ENCODE measurements around the gene PCDHB16. TPM values are rescaled to one million over a fixed set of nuclear protein-coding genes. Genes with fewer than 3 reads are reported as not detected.
"Not testable (repeated sequence)": the region's sequence is repeated elsewhere in the genome, so short reads cannot be mapped to it uniquely, and the experiment has no call there.

PCDHB16 gene
- total RNA-seq, 2 experiments from 2014 or later, result not detected

GRCh38 chr5:141180313-141180712, 1.9 kb upstream of the PCDHB16 start:
- CTCF ChIA-PET, result no interaction called here
- POLR2A ChIA-PET, result no interaction called here

GRCh38 chr5:141184117-141184855, 2.1 kb downstream of the PCDHB16 start:
- POLR2A ChIA-PET, CTCF ChIA-PET: not testable (repeated sequence)

- ChIA-PET CTCF (interaction anchor here (0.8 kb wide), 1 partner anchor 134 kb away, joined by 3 read pairs; the partner anchor contains the start of gene TAF7), POLR2A (no interaction called here)
These were observed 4.8 kb downstream of the PCDHB16 start, which contains the start of gene PCDHB9 for GRCh38 chr5:141186897-141187512. TSS of gene PCDHB9 (plus strand) at chr5:141187161. CDS start at chr5:141187319, 158 bp downstream.

GRCh38 chr5:141188682-141189081, 6.5 kb downstream of the PCDHB16 start:
- CTCF ChIA-PET, result not testable (repeated sequence)
- POLR2A ChIA-PET, result interaction anchor here (0.6 kb wide), 1 partner anchor 431 kb away, joined by 3 read pairs; no protein-coding TSS in a partner anchor

GRCh38 chr5:141189131-141189530, 6.9 kb downstream of the PCDHB16 start:
- CTCF ChIA-PET, POLR2A ChIA-PET: not testable (repeated sequence)

GRCh38 chr5:141192110-141192725, 10.0 kb downstream of the PCDHB16 start, which contains the start of gene PCDHB10:
TSS of gene PCDHB10 (plus strand) at chr5:141192353. CDS start at chr5:141192553, 200 bp downstream.
- CTCF ChIA-PET, result no interaction called here

GRCh38 chr5:141194332-141194731, 12.1 kb downstream of the PCDHB16 start:
- CTCF ChIA-PET, POLR2A ChIA-PET: not testable (repeated sequence)

More at GRCh38 chr5:141192110-141192725, 10.0 kb downstream of the PCDHB16 start, which contains the start of gene PCDHB10:
- POLR2A ChIA-PET, result no interaction called here

GRCh38 chr5:141196363-141196762, 14.2 kb downstream of the PCDHB16 start:
- CTCF ChIA-PET, result no interaction called here

GRCh38 chr5:141199359-141200235, 17.4 kb downstream of the PCDHB16 start, which contains the start of gene PCDHB11:
TSS of gene PCDHB11 (plus strand) at chr5:141199627. CDS start at chr5:141199775, 148 bp downstream.
- ChIA-PET POLR2A (no interaction called here), CTCF (no interaction called here)

More at GRCh38 chr5:141196363-141196762, 14.2 kb downstream of the PCDHB16 start:
- POLR2A ChIA-PET, result no interaction called here

- POLR2A ChIA-PET, CTCF ChIA-PET: not testable (repeated sequence)
These were observed 18.9 kb downstream of the PCDHB16 start for GRCh38 chr5:141201126-141201525.

- POLR2A ChIA-PET, result not testable (repeated sequence)
- CTCF ChIA-PET, result interaction anchor here (0.7 kb wide), 1 partner anchor 357 kb away, joined by 3 read pairs; no protein-coding TSS in a partner anchor
These were observed 19.5 kb downstream of the PCDHB16 start for GRCh38 chr5:141201646-141202045.

- ChIA-PET POLR2A (no interaction called here), CTCF (interaction anchor here (0.9 to 1.1 kb wide), 2 partner anchors 143 to 349 kb away, joined by 3 to 4 read pairs; no protein-coding TSS in a partner anchor)
These were observed 26.3 kb downstream of the PCDHB16 start, which contains the start of gene PCDHB12 for GRCh38 chr5:141208478-141208877. TSS of gene PCDHB12 (plus strand) at chr5:141208719. CDS start at chr5:141208908, 189 bp downstream.

- CTCF ChIA-PET, POLR2A ChIA-PET: not testable (repeated sequence)
These were observed 28.1 kb downstream of the PCDHB16 start for GRCh38 chr5:141210281-141210680.

- POLR2A ChIA-PET, CTCF ChIA-PET: not testable (repeated sequence)
These were observed 28.7 kb downstream of the PCDHB16 start for GRCh38 chr5:141210849-141211248.

- POLR2A ChIA-PET, result interaction anchor here (0.7 kb wide), 1 partner anchor 272 kb away, joined by 3 read pairs; no protein-coding TSS in a partner anchor
- CTCF ChIA-PET, result not testable (repeated sequence)
These were observed 31.6 kb downstream of the PCDHB16 start, which contains the start of gene PCDHB13 for GRCh38 chr5:141213656-141214339. TSS of gene PCDHB13 (plus strand) at chr5:141213919. CDS start at chr5:141214124, 205 bp downstream.

- POLR2A ChIA-PET, result interaction anchor here (0.7 kb wide), 1 partner anchor 271 kb away, joined by 3 read pairs; no protein-coding TSS in a partner anchor
- CTCF ChIA-PET, result not testable (repeated sequence)
These were observed 32.4 kb downstream of the PCDHB16 start for GRCh38 chr5:141214583-141214982.

GRCh38 chr5:141215504-141215903, 33.3 kb downstream of the PCDHB16 start:
- POLR2A ChIA-PET, CTCF ChIA-PET: not testable (repeated sequence)

GRCh38 chr5:141216035-141216434, 33.8 kb downstream of the PCDHB16 start:
- POLR2A ChIA-PET, CTCF ChIA-PET: not testable (repeated sequence)

Measured in activated CD8-positive, alpha-beta memory T cell treated with anti-CD3 and anti-CD28 coated beads for 36 hours (primary cell).